ENCODE results near the gene HS6ST3.

Gene HS6ST3

DNA sequence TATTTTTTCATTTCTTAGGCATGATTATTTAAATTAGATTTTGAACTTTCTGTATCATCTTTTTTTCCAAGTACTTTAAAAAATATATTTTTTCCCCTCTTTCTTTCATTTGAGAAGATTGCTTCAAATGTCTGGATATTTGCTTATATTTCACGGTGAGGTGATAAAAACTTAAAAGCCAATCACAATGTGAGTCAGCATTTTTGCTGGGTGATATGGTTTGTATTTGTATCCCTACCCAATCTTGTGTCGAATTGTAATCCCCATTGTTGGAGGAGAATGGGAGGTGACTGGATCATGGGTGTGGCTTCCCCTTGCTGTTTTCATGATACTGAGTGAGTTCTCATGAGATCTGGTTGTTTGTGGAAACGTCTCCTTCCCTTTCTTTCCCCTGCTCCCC, 583.9 kb downstream of the HS6ST3 start:
- no peak for TF ChIP-seq EZH2phosphoT487 (IDR thresholded peaks at IDR 0.05; ENCODE audit: borderline replicate concordance, low read length)
- TF ChIP-seq, protein P1, sequence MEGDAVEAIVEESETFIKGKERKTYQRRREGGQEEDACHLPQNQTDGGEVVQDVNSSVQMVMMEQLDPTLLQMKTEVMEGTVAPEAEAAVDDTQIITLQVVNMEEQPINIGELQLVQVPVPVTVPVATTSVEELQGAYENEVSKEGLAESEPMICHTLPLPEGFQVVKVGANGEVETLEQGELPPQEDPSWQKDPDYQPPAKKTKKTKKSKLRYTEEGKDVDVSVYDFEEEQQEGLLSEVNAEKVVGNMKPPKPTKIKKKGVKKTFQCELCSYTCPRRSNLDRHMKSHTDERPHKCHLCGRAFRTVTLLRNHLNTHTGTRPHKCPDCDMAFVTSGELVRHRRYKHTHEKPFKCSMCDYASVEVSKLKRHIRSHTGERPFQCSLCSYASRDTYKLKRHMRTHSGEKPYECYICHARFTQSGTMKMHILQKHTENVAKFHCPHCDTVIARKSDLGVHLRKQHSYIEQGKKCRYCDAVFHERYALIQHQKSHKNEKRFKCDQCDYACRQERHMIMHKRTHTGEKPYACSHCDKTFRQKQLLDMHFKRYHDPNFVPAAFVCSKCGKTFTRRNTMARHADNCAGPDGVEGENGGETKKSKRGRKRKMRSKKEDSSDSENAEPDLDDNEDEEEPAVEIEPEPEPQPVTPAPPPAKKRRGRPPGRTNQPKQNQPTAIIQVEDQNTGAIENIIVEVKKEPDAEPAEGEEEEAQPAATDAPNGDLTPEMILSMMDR (IDR thresholded peaks at IDR 0.05; ENCODE audit: low read depth, low read length, poor library complexity, severe bottlenecking), result no peak
- H3F3A ChIP-seq (ENCODE audit: control insufficient read depth, insufficient read depth), result no peaks in the 10 kb centered on the region
- no peak overlapping the region for H3K27ac ChIP-seq (ENCODE audit: low read depth, low read length)

GRCh38 chr13:96677029-96677428, 587.1 kb downstream of the HS6ST3 start:
- Histone ChIP-seq H3F3A (ENCODE audit: control insufficient read depth, insufficient read depth) (no peaks in the 10 kb centered on the region), H3K27ac (ENCODE audit: low read depth, low read length) (no peak overlapping the region), H4K20me1 (ENCODE audit: control insufficient read depth, insufficient read depth, low read depth, low read length) (no peaks in the 10 kb centered on the region), H3K4me3 (ENCODE audit: low read length) (no peak overlapping the region), H3K9me2 (replicated peaks; ENCODE audit: control insufficient read depth, low read length) (no peaks in the 10 kb centered on the region), H3K4me1 (ENCODE audit: control insufficient read depth, low read length) (no peaks in the 10 kb centered on the region), H3K4me2 (ENCODE audit: low read length) (no peak overlapping the region), H3K9me3 (ENCODE audit: control insufficient read depth, insufficient read depth, low read length) (no peaks in the 10 kb centered on the region), H3K36me3 (ENCODE audit: control insufficient read depth, low read length) (no peaks in the 10 kb centered on the region), H3K79me2 (ENCODE audit: control insufficient read depth, low read length) (no peaks in the 10 kb centered on the region), H3K27me3 (ENCODE audit: control insufficient read depth, low read length) (no peaks in the 10 kb centered on the region)
- TF ChIP-seq EZH2phosphoT487 (IDR thresholded peaks at IDR 0.05; ENCODE audit: borderline replicate concordance, low read length), result no peak
- TF ChIP-seq, protein P1 (IDR thresholded peaks at IDR 0.05; ENCODE audit: low read depth, low read length, poor library complexity, severe bottlenecking), result no peak

More for the DNA sequence above, 583.9 kb downstream of the HS6ST3 start:
- no peaks in the 10 kb centered on the region for H3K4me1 ChIP-seq (ENCODE audit: control insufficient read depth, low read length)
- H3K36me3 ChIP-seq (ENCODE audit: control insufficient read depth, low read length), result no peaks in the 10 kb centered on the region
- no peak overlapping the region for H3K4me2 ChIP-seq (ENCODE audit: low read length)
- H3K9me3 ChIP-seq (ENCODE audit: control insufficient read depth, insufficient read depth, low read length), result no peaks in the 10 kb centered on the region
- no peak overlapping the region for H3K4me3 ChIP-seq (ENCODE audit: low read length)
- no peaks in the 10 kb centered on the region for H3K27me3 ChIP-seq (ENCODE audit: control insufficient read depth, low read length)
- no peaks in the 10 kb centered on the region for H4K20me1 ChIP-seq (ENCODE audit: control insufficient read depth, insufficient read depth, low read depth, low read length)
- no peaks in the 10 kb centered on the region for H3K79me2 ChIP-seq (ENCODE audit: control insufficient read depth, low read length)
- H3K9me2 ChIP-seq (replicated peaks; ENCODE audit: control insufficient read depth, low read length), result no peaks in the 10 kb centered on the region

DNA sequence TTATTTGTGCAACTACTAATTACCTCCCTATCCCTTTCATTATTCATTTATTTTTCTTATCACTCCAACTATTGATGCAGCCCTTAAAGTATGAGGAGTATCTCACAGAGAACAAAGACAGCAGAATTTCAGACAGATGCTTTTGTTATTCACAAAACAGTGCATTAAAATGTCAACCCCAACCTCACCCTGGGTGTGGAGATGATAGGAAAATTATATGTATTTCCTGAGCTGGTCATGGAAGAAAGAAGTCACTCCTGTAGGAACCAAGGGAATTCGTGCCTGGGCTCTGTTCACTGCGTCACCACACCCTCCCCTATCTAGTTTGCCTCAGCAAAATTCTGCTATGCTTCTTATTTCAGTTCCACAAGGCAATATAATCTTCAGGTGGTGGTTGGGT, 588.9 kb downstream of the HS6ST3 start:
- Histone ChIP-seq H3K4me2 (ENCODE audit: low read length) (no peak overlapping the region), H3K79me2 (ENCODE audit: control insufficient read depth, low read length) (no peaks in the 10 kb centered on the region), H3K4me3 (ENCODE audit: low read length) (no peak overlapping the region), H4K20me1 (ENCODE audit: control insufficient read depth, insufficient read depth, low read depth, low read length) (no peaks in the 10 kb centered on the region), H3K9me3 (ENCODE audit: control insufficient read depth, insufficient read depth, low read length) (no peaks in the 10 kb centered on the region), H3K4me1 (ENCODE audit: control insufficient read depth, low read length) (no peaks in the 10 kb centered on the region), H3F3A (ENCODE audit: control insufficient read depth, insufficient read depth) (no peaks in the 10 kb centered on the region), H3K27ac (ENCODE audit: low read depth, low read length) (no peak overlapping the region), H3K27me3 (ENCODE audit: control insufficient read depth, low read length) (no peaks in the 10 kb centered on the region), H3K9me2 (replicated peaks; ENCODE audit: control insufficient read depth, low read length) (no peaks in the 10 kb centered on the region), H3K36me3 (ENCODE audit: control insufficient read depth, low read length) (no peaks in the 10 kb centered on the region)
- TF ChIP-seq, protein P1 (IDR thresholded peaks at IDR 0.05; ENCODE audit: low read depth, low read length, poor library complexity, severe bottlenecking), result no peak
- no peak for TF ChIP-seq EZH2phosphoT487 (IDR thresholded peaks at IDR 0.05; ENCODE audit: borderline replicate concordance, low read length)

- H3K79me2 ChIP-seq (ENCODE audit: control insufficient read depth, low read length), result no peaks in the 10 kb centered on the region
- H3K36me3 ChIP-seq (ENCODE audit: control insufficient read depth, low read length), result no peaks in the 10 kb centered on the region
- H3K9me2 ChIP-seq (replicated peaks; ENCODE audit: control insufficient read depth, low read length), result no peaks in the 10 kb centered on the region
- no peaks in the 10 kb centered on the region for H3K27me3 ChIP-seq (ENCODE audit: control insufficient read depth, low read length)
- TF ChIP-seq, protein P1 (IDR thresholded peaks at IDR 0.05; ENCODE audit: low read depth, low read length, poor library complexity, severe bottlenecking), result no peak
- TF ChIP-seq EZH2phosphoT487 (IDR thresholded peaks at IDR 0.05; ENCODE audit: borderline replicate concordance, low read length), result no peak
- H3K27ac ChIP-seq (ENCODE audit: low read depth, low read length), result no peak overlapping the region
- H3K4me1 ChIP-seq (ENCODE audit: control insufficient read depth, low read length), result no peaks in the 10 kb centered on the region
- no peak overlapping the region for H3K4me2 ChIP-seq (ENCODE audit: low read length)
- no peak overlapping the region for H3K4me3 ChIP-seq (ENCODE audit: low read length)
- no peaks in the 10 kb centered on the region for H3K9me3 ChIP-seq (ENCODE audit: control insufficient read depth, insufficient read depth, low read length)
- no peaks in the 10 kb centered on the region for H4K20me1 ChIP-seq (ENCODE audit: control insufficient read depth, insufficient read depth, low read depth, low read length)
- H3F3A ChIP-seq (ENCODE audit: control insufficient read depth, insufficient read depth), result no peaks in the 10 kb centered on the region
Measured at GRCh38 chr13:96680898-96681297, 591.0 kb downstream of the HS6ST3 start.

All from DOHH2 (cell line).